ENCODE results near the gene GLB1L2. TPM values are rescaled to one million over a fixed set of nuclear protein-coding genes. Genes with fewer than 3 reads are reported as not detected.

GLB1L2 gene
- total RNA-seq, 4 donors from 2014 or later, result 4.2 to 21.6 (median 12.4) TPM

DNA sequence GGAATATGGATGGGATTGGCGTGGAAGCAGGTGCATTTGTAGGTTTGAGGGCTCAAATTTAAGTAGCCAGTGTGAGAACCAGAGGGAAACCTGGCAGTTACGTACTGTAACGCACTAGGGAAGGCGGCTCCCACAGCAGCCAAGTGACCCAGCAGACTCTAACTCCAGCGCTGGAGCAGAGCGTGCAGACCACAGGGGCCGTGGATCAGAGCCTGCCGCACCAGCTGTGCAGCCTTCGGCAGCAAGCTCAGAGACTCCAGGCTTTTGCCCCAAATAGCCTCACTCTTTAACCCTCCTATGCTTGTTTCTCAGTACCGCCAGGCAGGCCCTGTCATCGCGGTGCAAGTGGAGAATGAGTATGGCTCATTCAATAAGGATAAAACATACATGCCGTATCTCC lies 43.3 kb upstream of the GLB1L2 start:
- H3K27ac ChIP-seq, result no peak overlapping the region
- no peak for DNase-seq

GRCh38 chr11:134289167-134289566 lies 42.6 kb upstream of the GLB1L2 start:
- H3K27me3 ChIP-seq, result no peaks in the 10 kb centered on the region
- no peaks in the 10 kb centered on the region for H3K36me3 ChIP-seq
- TF ChIP-seq CTCF (IDR thresholded peaks at IDR 0.05), result no peak
- TF ChIP-seq POLR2A (IDR thresholded peaks at IDR 0.05), result no peak
- H3K4me1 ChIP-seq, result no peaks in the 10 kb centered on the region
- H3K4me3 ChIP-seq, result no peak overlapping the region
- no peak overlapping the region for H3K27ac ChIP-seq
- H3K9me3 ChIP-seq, result no peaks in the 10 kb centered on the region
- no peak for DNase-seq

More for the DNA sequence above, 43.3 kb upstream of the GLB1L2 start:
- Histone ChIP-seq H3K36me3 (no peaks in the 10 kb centered on the region), H3K4me3 (no peak overlapping the region), H3K4me1 (no peaks in the 10 kb centered on the region), H3K9me3 (no peaks in the 10 kb centered on the region), H3K27me3 (no peaks in the 10 kb centered on the region)
- no peak for TF ChIP-seq CTCF (IDR thresholded peaks at IDR 0.05)
- TF ChIP-seq POLR2A (IDR thresholded peaks at IDR 0.05), result no peak

DNA sequence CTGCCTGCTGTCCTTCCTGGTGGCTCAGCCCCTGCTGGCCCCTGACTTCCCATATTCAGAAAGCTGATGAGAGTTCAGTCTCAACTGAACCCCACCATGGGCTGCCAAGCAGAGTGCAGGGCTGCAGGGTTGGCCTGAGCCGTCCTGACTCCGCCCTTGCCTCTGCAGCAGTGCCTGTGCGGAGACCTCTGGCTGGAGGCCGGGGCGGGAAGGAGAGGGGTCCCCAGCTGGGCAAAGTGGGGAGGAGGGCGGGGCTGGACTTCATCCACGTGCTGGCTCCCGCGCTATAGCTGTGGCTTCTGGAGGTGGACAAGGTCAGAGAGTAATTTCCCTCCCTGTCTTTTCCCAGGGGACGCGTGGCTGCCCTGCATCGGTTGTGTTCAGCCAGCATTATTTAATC lies 42.0 kb upstream of the GLB1L2 start:
- H3K9me3 ChIP-seq, result no peaks in the 10 kb centered on the region
- no peaks in the 10 kb centered on the region for H3K27me3 ChIP-seq
- H3K4me3 ChIP-seq, result no peak overlapping the region
- no peaks in the 10 kb centered on the region for H3K4me1 ChIP-seq
- H3K27ac ChIP-seq, result no peak overlapping the region
- TF ChIP-seq CTCF (IDR thresholded peaks at IDR 0.05), result no peak
- no peaks in the 10 kb centered on the region for H3K36me3 ChIP-seq
- no peak for DNase-seq

GRCh38 chr11:134290646-134291045 lies 41.1 kb upstream of the GLB1L2 start:
- H3K36me3 ChIP-seq, result no peaks in the 10 kb centered on the region
- H3K9me3 ChIP-seq, result no peaks in the 10 kb centered on the region
- no peak for TF ChIP-seq CTCF (IDR thresholded peaks at IDR 0.05)
- no peak for TF ChIP-seq POLR2A (IDR thresholded peaks at IDR 0.05)
- H3K27ac ChIP-seq, result no peak overlapping the region
- no peaks in the 10 kb centered on the region for H3K27me3 ChIP-seq
- DNase-seq, result no peak
- H3K4me1 ChIP-seq, result no peaks in the 10 kb centered on the region
- H3K4me3 ChIP-seq, result no peak overlapping the region

DNA sequence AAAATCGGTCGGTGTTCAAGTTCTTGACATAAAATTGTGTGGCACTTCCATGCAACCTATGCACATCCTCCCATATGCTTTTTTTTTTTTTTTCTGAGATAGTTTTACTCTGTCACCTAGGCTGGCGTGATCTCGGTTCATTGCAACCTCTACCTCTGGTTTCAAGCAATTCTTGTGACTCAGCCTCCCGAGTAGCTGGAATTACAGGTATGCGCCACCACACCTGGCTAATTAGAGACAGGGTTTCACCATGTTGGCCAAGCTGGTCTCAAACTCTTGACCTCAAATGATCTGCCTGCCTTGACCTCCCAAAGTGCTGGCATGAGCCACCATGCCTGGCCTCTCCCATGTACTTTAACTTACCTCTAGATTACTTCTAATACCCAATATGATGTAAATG lies 40.6 kb upstream of the GLB1L2 start:
- H3K9me3 ChIP-seq, result no peaks in the 10 kb centered on the region
- no peaks in the 10 kb centered on the region for H3K36me3 ChIP-seq
- TF ChIP-seq POLR2A (IDR thresholded peaks at IDR 0.05), result no peak
- H3K4me3 ChIP-seq, result no peak overlapping the region
- no peak for DNase-seq
- H3K27ac ChIP-seq, result no peak overlapping the region
- no peaks in the 10 kb centered on the region for H3K4me1 ChIP-seq
- H3K27me3 ChIP-seq, result no peaks in the 10 kb centered on the region

- DNase-seq, result no peak
- H3K27ac ChIP-seq, result no peak overlapping the region
- no peaks in the 10 kb centered on the region for H3K4me1 ChIP-seq
- H3K9me3 ChIP-seq, result no peaks in the 10 kb centered on the region
- no peaks in the 10 kb centered on the region for H3K27me3 ChIP-seq
- H3K36me3 ChIP-seq, result no peaks in the 10 kb centered on the region
- TF ChIP-seq CTCF (IDR thresholded peaks at IDR 0.05) (no peak), POLR2A (IDR thresholded peaks at IDR 0.05) (no peak)
- no peak overlapping the region for H3K4me3 ChIP-seq
Observed at GRCh38 chr11:134292661-134293060, 39.1 kb upstream of the GLB1L2 start.

All from Peyer's patch (tissue), 4 donors.